A204.1 (cell line): ENCODE results near the gene BMP7.
"Not testable (repeated sequence)": the region's sequence is repeated elsewhere in the genome, so short reads cannot be mapped to it uniquely, and the experiment has no call there.

Experiments used
- FAIRE-seq: peaks from 2 replicates; lab custom pipeline; 2012; peaks lifted over from hg19 to GRCh38; lab: Jason Lieb, UNC

Gene BMP7

DNA sequence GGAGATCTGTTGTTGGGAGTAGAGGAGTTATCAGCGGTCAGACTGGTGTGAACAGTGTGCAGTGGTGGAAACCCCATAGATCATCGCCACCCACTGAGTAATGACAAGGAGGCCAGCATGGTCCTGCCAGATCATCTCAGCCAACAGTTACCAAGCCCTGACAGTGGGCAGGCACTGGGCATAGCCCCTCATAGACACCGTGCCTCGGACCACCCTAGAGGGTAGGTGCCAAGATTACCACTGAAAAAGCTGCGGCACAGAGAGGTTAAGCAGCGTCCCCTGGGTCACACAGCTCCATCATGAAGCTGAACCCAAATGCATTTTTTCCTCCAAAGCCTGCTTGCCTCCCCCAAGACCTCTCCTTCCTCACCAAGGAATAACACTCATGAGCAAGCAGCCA, 21.5 kb upstream of the BMP7 start:
- FAIRE-seq = no peak

DNA sequence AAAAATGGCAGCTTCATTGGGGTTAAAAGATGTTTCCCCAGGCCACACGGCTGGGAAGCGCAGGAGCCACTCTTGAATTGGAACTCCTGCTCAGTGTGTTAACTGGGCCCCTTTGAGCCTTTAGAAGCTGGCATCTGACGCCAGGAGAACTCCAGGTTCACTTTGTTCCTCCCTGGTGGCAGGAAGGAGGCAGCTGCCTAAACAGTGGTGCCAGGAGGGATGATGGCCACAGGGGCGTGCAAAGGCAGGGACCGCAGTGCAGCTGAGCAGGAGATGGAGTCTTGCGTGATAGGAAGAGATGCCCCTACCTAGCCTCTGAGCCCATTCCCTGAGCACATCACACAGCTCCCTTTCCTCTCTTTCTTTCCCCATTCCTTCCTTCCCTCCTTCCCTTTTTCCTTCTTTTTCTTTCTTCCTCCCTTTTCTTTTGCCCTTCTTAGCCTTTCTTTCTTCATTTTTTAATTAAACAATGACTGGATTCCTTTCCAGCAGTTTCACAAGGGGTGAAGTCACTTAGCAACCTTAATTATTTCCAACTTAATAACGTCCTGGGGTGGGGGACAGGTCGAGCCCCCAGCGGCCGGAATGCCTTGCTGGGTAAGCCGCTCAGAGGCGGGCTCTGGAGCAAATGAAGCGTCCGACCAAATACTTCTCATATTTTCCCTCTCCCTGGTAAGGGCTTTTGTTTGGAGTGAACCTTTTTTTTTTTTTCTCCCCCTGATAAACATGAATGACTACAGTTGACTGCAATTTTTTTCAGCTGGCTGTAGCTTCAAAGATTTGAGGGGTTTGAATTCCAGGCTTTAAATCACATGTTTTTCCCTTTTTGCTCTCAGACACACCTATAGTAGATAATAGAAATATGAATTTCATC, 20.8 kb upstream of the BMP7 start:
- no peak for FAIRE-seq

DNA sequence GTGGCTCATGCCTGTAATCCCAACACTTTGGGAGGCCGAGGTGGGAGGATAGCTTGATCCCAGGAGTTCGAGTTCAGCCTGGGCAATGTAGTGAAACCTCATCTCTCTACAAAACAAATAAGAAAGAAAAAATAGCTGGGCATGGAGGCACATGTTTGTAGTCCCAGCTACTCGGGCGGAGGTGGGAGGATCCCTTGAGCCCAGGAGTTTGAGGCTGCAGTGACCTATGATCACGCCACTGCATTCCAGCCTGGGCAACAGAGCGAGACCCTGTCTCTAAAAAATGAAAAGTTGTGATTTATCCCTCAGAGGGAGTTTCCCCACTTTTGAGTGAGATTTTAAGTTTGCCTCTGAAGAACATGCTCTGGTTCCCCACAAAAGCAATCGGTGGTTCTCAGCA, 17.4 kb upstream of the BMP7 start:
- FAIRE-seq = no peak

DNA sequence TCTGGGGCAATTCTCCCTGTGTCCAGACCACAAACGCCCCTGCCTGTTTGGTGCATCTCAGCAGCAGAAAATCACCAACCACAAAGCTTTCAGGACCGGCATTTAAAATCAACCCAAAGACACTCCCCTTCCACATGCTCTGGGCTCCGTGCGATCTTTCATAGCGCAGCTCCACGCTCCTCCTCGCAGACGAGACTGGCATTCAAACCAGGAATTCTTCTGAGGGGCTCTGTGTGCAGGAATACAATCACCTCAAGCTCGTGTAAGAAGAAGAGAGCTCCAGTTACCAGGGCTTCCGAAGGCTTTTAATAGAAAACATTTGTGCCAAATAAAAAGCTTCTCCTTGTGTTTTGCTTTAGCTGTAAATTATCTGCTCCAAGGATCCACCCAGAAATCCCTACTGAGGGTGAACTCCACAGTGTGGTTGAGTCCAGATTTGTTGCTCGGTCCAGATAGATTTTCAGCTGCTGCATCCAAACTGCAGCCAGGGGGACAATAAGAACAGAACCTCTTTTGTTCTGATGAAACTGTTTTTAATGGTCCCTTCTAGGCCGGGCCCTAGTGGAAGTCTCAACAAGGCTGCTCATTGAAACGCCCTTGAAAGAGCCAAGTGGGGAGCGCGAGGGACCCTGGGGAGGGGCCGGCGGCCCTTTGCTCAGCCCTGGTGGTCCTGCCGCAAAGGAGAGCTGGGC, 16.4 kb upstream of the BMP7 start:
- FAIRE-seq = no peak

DNA sequence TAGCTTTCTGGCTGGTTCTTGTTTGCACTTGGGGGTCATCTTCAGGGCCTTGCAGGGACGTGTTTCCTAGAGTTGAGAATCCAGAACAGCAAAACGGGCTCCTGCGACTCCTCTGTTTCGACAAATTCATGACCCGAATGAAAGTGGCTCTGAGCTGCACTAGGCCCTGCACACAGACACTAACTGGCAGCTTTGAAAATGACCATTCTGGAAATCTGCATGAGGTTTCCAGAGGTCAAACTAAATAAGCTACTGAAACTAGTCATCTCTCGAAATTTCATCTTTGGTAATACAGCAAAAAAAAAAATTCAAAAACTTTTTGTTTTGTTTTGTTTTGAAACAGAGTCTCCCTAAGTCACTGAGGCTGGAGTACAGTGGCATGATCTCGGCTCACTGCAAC, 15.5 kb upstream of the BMP7 start:
- no peak for FAIRE-seq

- no peak for FAIRE-seq
Measured at GRCh38 chr20:57280221-57280620, 13.8 kb upstream of the BMP7 start.

DNA sequence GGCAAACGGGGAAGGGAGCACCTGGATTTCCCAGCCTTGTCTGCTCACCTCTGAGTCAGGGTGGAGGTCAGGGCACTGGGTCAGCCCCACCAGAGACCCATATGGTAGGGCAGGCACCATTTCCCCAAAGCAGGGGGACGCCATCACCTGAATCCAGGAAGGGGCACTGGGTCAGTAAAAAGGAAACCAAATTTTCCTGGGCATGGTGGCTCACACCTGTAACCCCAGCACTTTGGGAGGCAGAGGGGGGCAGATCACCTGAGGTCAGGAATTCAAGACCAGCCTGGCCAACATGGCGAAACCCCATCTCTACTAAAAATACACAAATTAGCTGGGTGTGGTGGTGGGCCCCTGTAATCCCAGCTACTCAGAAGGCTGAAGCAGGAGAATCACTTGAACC, 13.1 kb upstream of the BMP7 start:
- FAIRE-seq = not testable (repeated sequence)

GRCh38 chr20:57278457-57278856, 12.0 kb upstream of the BMP7 start:
- no peak for FAIRE-seq

DNA sequence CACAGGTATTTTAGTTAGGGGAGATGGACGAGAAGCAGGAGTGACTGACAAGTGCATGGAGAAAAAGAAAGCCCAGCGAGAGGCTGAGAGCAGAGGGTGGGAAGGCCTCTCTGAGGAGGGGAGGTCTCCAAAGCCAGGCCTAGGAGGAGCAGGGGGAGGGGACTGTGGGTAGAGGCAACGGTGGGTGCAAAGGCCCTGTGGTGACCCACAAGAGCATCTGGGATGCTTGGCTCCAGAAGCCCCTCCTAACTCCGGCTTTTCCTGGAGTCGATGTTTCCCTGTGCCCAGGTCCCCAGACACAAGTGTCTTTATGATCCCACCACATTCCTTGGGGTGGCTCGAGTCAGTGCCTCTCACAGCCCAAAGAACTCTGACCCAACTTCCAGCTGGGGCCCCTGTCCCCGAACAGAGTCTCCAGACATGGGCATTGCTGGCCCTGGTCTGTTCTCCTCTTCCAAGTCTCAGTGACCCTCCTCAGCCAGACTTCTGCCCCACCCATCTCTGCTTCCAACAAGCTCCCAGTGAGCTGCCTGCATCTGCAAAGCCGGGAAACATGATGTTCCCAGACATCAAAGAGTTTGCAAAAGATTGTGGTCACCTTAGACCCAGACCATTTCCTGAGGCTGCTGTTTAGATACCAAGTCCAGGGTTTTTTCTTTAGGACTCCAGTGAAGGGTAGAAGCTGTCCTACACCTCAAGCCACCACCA, 11.1 kb upstream of the BMP7 start:
- no peak for FAIRE-seq

DNA sequence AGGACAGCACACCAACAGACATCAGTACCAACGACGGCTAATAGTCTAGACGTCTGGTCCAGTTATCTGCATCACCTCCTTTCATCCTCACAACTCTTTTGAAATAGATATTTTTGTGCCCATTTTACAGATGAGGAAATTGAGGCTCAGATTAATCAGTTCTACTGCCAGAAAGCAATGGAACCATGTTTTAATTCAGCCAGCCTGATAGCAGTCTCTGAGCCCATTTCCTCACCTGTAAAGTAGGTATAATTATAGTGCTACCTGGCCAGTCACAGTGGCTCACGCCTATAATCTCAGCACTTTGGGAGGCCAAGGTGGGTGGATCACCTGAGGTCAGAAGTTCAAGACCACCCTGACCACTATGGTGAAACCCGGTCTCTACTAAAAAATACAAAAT, 9.8 kb upstream of the BMP7 start:
- FAIRE-seq = no peak

DNA sequence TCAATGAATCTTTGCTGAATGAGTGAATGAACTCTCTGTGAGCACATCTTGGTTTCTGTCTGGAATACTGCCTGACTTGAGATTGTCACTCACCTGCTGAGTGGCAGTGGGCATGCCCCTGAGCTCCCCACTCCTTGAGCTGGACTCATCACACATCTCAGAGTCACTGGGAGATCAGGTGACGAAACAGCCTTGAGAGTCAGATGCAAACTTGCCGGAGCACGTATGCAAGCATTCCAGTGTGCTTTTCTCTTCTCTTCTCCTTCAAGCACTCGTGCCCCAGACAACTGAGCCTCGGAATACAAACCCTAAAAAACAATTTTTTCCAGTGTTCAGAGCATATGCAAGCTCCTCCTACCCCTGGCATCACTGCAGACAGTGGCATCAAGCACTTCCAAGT, 9.4 kb upstream of the BMP7 start:
- FAIRE-seq = no peak

- no peak for FAIRE-seq
Measured at GRCh38 chr20:57275334-57275733, 8.9 kb upstream of the BMP7 start.

- FAIRE-seq = no peak
Measured at GRCh38 chr20:57274846-57275245, 8.4 kb upstream of the BMP7 start.

GRCh38 chr20:57274299-57274698, 7.9 kb upstream of the BMP7 start:
- FAIRE-seq = no peak

DNA sequence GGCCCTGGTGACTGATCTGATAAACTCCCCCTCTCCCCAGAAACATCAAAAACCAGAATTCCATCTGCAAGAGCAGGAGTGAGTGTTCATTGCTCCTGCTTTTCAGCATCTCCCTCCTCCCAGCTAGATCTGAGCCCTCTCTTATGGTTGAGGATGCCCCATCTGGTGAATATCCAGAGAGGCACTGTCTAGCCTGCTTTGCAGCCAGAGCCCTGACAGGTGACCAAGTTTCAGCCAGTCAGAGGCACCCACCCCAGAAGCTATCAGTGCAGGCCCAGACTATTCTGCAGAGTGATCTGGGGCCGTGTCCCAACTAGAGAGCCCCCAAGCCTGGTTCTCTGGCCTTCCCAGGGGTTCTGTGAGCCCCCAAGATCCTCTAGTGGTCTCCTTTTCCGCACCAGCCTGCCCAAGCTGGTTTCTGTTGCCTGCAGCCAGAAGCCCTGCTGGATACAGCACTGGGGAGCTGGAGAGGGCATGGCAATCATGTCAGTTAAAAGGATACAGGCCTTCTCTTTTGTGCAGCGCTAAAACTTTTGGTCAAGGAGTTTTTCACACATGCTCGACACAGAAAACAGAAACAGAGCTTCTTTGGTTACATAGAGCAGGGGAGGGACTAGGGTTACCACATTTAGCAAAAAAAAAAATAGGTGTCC, 6.6 kb upstream of the BMP7 start:
- FAIRE-seq = no peak

- no peak for FAIRE-seq
Measured at GRCh38 chr20:57270204-57270984, 4.0 kb upstream of the BMP7 start.

- FAIRE-seq = no peak
Measured at GRCh38 chr20:57269148-57269984, 2.9 kb upstream of the BMP7 start.

DNA sequence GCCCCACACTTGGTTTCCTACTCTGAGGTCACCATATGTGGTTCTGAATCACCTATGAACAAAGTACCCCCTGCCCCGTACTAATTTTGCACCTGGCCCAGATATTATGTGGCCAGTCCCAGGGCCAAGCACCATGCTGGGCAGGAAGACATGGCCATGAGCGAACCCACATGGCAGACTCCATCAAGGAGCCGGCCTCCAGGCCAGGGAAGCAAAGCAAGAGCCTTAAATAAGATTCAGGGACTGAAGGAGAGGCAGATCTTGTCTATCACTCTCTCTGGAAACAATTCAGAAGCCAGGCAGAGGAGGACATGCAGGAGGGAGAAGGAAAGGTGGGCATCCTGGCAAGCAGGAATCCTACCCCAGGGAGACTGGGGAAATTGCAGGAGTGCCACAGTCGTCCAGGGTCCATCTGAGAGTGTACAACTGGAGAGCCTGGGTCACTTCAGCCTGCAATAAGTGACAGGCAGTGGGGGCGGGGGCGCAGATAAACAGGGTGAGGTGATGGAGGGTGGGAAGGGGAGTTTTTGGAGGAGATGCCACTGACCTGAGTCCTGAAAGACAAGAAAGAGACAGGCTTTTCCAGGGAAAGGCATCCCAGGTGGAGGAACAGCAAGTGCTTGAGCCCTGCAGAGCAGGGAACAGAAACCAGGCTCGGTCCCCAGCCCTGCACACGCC, 2.1 kb upstream of the BMP7 start:
- no peak for FAIRE-seq

DNA sequence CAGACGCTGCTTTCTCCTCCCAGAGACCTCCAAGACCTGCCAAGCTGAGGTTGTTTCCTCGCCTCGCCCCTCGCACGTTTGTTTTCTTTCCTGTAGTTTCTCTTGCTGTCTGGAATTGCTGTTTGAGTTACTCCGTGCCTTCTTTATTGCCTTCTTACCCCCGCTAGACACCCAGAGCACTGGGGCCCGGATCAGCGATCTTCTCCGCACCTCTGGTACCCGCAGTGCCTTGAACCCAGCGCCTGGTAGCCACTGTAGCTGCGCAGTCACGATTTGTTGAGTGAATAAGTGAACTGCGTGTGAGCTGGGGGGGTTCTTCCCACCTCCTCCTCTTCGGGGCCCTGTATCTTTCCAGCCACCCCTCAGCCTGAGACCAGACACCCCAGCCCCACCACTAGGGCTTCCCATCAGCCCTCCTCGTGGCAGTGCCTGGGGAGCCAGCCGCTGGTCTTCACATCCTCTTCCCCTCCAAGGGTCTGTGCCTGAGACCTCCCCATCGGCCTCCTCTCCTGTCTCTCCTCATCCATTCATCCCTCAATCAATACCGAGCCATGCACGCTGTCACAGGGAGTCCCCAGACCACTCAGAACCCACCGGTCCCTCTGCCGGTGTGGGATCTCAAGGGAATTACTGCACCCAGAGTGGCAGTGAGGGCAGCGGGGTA, 849 bp upstream of the BMP7 start:
- FAIRE-seq = no peak

DNA sequence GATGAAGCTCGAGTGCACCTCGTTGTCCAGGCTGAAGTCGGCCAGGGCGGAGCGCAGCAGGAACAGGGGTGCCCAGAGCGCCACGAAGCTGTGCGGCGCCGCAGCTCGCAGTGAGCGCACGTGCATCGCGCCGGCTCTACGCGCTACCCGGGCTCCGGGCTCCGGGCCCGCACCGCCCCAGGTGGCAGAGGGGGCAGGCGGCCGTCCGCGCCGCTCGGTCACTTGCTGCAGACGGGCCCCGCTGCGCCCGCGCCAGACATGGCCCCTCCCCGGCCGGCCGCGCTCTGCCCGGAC, 497 bp downstream of the BMP7 start:
- no peak for FAIRE-seq
